Fibroblast of lung (primary cell): ENCODE measurements around the gene BTF3.

Experiments
- CTCF ChIP-seq, 2 donors: IDR thresholded peaks in 1 of 2; conservative IDR thresholded peaks in 1 of 2; 1 replicate in 1 of 2; 2 replicates in 1 of 2; pipeline ENCODE4 v1.5.1; 2011 to 2012; ENCODE audit warnings: low read length in 2 of 2, control low read depth in 1 of 2, inconsistent platforms in 1 of 2, low read depth in 1 of 2, mild to moderate bottlenecking in 1 of 2
- EZH2 ChIP-seq: IDR thresholded peaks from 2 replicates; pipeline ENCODE4 v1.5.1; 2012; ENCODE audit warnings: low read length, control low read depth, mild to moderate bottlenecking; ENCODE audit errors: missing control alignments

DNA sequence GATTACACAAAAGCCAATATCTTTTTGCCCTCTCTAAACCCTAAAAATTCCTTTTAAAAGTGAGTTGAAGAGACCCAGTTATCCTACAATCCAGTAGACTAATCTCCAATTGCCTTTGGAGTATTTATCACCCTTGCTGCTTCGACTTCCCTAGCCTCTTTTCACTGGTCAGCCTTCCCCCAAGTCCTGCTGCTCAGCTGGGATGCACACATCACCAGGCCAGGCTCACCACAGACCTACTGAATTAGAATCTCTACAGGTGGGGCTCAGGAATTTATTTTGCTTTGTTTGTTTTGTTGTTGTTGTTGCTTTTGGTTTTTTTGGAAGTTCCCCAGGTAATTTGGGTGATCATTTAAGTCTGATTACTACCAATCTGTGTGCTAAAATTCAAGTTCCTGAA lies 38.1 kb upstream of the BTF3 start:
- TF ChIP-seq CTCF (conservative IDR thresholded peaks at IDR 0.05 in 1 of 2, IDR thresholded peaks at IDR 0.05 in 1 of 2; ENCODE audit: low read depth in 1 of 2, low read length in 2 of 2) (no peak), EZH2 (no peak)
